GM12892 (cell line): ENCODE results near the gene FBXL19.

Source experiments
- DNase-seq: peaks from one replicate; pipeline ENCODE4 v3.0.0; 2011; ENCODE audit not compliant: insufficient read length
- FAIRE-seq: peaks from 2 replicates; lab custom pipeline; 2011; peaks lifted over from hg19 to GRCh38; lab: Jason Lieb, UNC
- POLR2A ChIP-seq: IDR thresholded peaks from 2 replicates; pipeline ENCODE4 v1.6.1; 2011; ENCODE audit warnings: low read depth, low read length, control low read depth
- POLR2AphosphoS5 ChIP-seq: IDR thresholded peaks from 2 replicates; pipeline ENCODE4 v1.6.1; 2011; ENCODE audit warnings: low read depth, low read length, control low read depth
- TAF1 ChIP-seq: IDR thresholded peaks from 2 replicates; pipeline ENCODE4 v1.6.1; 2011; ENCODE audit warnings: low read depth, mild to moderate bottlenecking, control low read depth, low read length, borderline replicate concordance

Gene FBXL19

DNA sequence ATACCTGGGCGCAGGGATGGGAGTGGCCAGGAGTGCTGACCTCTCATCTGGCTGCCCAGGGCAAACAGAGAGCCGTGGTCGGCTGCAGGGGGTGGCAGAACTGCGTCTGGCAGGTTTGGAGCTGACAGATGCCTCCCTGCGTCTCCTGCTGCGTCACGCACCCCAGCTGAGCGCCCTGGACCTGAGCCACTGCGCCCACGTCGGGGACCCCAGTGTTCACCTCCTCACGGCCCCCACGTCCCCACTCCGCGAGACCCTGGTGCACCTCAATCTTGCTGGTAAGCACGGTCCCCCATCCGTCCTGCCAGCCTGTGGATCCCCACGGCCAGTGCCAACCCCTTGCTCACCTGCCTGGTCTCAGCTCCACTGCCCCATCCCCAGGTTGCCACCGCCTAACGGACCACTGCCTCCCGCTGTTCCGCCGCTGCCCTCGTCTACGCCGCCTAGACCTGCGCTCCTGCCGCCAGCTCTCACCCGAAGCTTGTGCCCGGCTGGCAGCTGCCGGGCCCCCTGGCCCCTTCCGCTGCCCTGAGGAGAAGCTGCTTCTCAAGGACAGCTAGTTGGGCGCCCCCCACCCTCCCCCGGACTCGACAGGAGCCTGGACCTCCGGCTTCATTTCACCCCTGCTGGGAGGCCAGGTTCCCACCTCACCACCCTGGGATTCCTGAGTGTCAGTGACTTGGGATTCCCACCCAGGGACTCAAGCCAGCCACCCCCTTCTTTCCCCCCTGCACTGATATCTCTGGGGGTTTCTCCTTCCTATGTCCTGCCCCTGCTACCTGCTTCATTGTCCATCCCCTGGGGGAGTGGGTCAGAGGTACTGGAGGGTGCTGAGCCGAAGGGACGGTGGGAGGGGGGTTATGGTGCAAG, 23.5 kb downstream of the FBXL19 start:
- no peak for DNase-seq
- TF ChIP-seq TAF1 (no peak), POLR2A (no peak), POLR2AphosphoS5 (no peak)
- no peak for FAIRE-seq

DNA sequence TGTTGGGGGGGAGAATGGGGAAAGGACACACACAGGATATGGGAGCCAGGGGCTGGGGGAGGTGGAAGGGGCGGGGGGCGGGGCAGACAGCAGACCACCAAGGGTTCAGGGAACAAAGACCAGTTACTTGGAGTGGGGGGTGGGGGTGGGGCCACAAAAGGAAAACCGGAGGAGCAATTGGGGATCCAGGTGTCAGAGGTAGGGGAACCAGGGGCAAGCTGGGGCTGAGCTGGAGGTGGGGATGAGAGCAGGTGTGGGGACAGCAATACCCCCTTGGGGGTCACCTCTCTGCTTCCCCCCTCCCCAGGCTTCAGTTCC, 24.1 kb downstream of the FBXL19 start:
- TF ChIP-seq POLR2AphosphoS5 (no peak), POLR2A (no peak), TAF1 (no peak)
- DNase-seq (no peak), FAIRE-seq (no peak)

DNA sequence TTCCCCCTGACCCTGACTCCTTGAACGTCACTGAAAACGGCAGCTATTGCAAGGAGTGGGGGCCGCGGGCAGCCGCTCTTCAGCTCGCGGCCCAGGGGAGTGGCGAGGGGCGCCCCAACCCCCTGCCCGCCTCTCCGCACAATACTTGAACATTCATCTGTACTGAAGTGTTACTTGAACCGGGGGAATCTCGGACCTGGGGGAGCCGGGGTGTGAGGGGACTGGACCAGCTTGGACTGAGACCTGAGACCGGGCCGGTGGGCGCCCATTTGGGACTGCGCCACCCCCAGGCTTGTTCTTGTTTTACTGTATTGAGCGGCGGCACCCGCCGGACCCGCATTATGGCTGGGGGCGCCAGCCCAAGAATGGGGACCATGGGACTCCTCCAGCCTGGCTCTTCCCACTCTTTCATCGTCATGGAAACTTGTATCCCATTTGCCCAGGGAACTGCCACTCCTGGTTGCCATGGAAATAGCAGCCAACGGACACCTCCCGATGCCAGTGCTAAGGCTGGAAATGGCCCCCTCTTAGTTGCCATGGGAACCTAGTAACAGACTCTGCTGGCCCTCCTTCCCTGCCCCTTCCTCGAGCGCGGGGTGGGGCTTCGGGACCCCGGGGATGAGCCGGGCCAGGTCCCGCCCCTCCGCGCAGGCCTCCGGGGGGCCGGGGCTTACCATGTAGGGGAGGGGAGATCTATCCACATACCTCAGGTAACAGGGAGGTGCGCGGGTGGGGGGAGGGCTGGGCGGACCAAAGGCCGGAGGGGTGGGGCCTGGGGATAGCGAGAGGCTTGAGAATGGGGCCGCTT, 24.7 kb downstream of the FBXL19 start:
- FAIRE-seq (no peak), DNase-seq (no peak)
- TF ChIP-seq POLR2AphosphoS5 (no peak), POLR2A (no peak), TAF1 (no peak)

- FAIRE-seq, result peak; percentile 81
- DNase-seq, result peak; percentile 83
These were observed 25.6 kb downstream of the FBXL19 start, which contains the start of gene ORAI3 for GRCh38 chr16:30948667-30949649. Gene ORAI3 (plus strand): TSS chr16:30949068. CDS start chr16:30949290, 222 bp downstream.

DNA sequence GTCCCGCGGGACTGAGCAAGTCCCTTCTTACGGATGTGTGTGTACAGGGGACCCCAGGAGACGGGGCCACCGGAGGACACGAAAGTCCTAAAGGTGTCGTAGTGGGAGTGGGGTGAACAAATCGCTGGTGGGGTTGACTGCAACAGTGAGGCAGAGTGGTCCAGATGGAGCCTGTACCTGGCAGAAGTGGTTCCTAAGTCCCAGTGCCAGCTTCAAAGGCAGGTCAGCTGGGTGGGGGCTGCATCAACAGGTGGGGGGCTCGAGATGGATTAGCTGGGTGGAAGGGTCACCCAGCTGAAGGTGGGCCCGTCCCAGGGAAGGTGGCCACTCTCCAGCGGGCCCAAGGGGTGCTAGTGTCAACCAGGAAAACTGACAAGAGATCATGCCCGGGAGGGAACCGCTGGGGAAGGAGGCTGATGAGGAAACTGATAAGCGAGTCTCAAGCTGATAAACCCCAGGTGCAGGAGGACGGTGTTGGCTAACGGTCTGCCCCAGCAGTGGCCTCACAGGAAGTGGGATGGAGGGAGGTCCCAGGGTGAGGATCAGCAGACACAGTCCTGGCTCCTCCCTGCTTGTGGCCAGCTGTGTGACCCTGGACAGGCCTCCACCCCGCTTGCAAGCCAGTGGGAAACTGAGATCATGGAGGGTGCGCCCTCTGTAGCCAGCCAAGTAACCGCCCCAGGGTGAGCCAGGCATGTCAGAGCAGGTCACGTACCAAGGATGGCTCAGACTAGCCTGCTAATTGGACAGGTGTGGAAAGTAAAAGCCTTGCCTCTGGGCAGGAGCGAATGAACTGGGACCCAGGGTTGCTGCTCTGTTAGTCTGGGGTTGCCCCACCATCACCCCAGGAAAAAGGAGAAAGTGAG, 26.5 kb downstream of the FBXL19 start:
- peak; percentile 84 for FAIRE-seq
- TF ChIP-seq POLR2AphosphoS5 (peak; percentile 58; the same call in 1 of the 2 replicates), POLR2A (peak; percentile 73; the same call in 1 of the 2 replicates), TAF1 (peak; percentile 14; the same call in 1 of the 2 replicates)
- no peak for DNase-seq

More at GRCh38 chr16:30948667-30949649, 25.6 kb downstream of the FBXL19 start, which contains the start of gene ORAI3:
- TF ChIP-seq POLR2AphosphoS5, result peak; percentile 30; the same call in 1 of the 2 replicates
- TF ChIP-seq TAF1, result peak; percentile 60; the same call in 1 of the 2 replicates
- TF ChIP-seq POLR2A, result peak; percentile 65; the same call in 1 of the 2 replicates

GRCh38 chr16:30950516-30951065, 27.2 kb downstream of the FBXL19 start:
- TF ChIP-seq POLR2AphosphoS5 (no peak), POLR2A (no peak), TAF1 (no peak)
- FAIRE-seq, result no peak
- no peak for DNase-seq

- TF ChIP-seq POLR2AphosphoS5 (no peak), POLR2A (no peak), TAF1 (no peak)
- no peak for DNase-seq
- FAIRE-seq, result no peak
These were observed 27.8 kb downstream of the FBXL19 start for GRCh38 chr16:30951193-30951592.

- no peak for FAIRE-seq
- DNase-seq, result no peak
- TF ChIP-seq POLR2AphosphoS5 (no peak), TAF1 (no peak), POLR2A (no peak)
These were observed 28.4 kb downstream of the FBXL19 start for GRCh38 chr16:30951750-30952149.

GRCh38 chr16:30953111-30953510, 29.7 kb downstream of the FBXL19 start:
- FAIRE-seq (no peak), DNase-seq (no peak)
- no peak for TF ChIP-seq POLR2AphosphoS5

DNA sequence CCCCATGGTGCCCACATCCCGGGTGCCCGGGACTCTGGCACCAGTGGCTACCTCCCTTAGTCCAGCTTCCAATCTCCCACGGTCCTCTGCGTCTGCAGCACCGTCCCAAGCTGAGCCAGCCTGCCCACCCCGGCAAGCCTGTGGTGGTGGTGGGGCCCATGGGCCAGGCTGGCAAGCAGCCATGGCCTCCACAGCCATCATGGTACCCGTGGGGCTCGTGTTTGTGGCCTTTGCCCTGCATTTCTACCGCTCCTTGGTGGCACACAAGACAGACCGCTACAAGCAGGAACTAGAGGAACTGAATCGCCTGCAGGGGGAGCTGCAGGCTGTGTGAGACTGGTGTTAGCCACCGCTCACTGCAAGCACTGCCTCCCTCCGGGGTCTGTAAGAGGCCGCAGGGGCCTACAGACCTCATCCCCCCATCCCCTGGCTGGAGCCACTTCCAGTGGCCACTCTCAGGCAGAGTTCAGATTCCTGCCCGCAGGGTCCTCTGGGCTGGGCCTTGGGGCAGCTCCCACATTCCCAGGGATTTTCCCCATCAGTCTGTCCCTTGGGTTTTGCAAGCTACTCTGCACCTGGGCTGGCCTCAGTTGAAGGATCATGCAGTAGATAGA, 30.2 kb downstream of the FBXL19 start:
- TF ChIP-seq TAF1 (no peak), POLR2A (no peak), POLR2AphosphoS5 (no peak)
- FAIRE-seq (no peak), DNase-seq (no peak)
